Psoas muscle (tissue), 8 donors: ENCODE measurements around the gene C16orf78. TPM values are rescaled to one million over a fixed set of nuclear protein-coding genes. Genes with fewer than 3 reads are reported as not detected.

Source experiments
- ATAC-seq, 4 donors: fragments of 200-7000 bp; cut with Tn5 transposase; one replicate each; pipeline ENCODE4 v1.9.1; 2020; ENCODE audit warnings: moderate library complexity in 3 of 4, mild to moderate bottlenecking in 2 of 4
- DNase-seq, 2 donors: peaks; one replicate each; pipeline ENCODE4 v3.0.0-alpha.2; 2020
- H3K27ac ChIP-seq: fragments of 200-600 bp; one replicate; pipeline ENCODE4 v1.8.0; 2022
- H3K27me3 ChIP-seq, 3 donors: fragments of 200-600 bp in 1 of 3; one replicate each; pipeline versions ENCODE4 v1.6.1 to v1.8.0; 2013 to 2022; ENCODE audit warnings: low read length in 2 of 3, mild to moderate bottlenecking in 2 of 3, moderate library complexity in 1 of 3; ENCODE audit not compliant: insufficient read depth in 3 of 3
- H3K36me3 ChIP-seq, 2 donors: fragments of 200-600 bp in 1 of 2; one replicate each; pipeline versions ENCODE4 v1.6.1 to v1.8.0; 2013 to 2022; ENCODE audit warnings: low read depth in 1 of 2, mild to moderate bottlenecking in 1 of 2, moderate library complexity in 1 of 2; ENCODE audit not compliant: insufficient read depth in 1 of 2
- H3K4me1 ChIP-seq: fragments of 200-600 bp; one replicate; pipeline ENCODE4 v1.8.0; 2022
- H3K4me3 ChIP-seq: fragments of 200-600 bp; one replicate; pipeline ENCODE4 v1.8.0; 2022; ENCODE audit warnings: mild to moderate bottlenecking
- H3K9me3 ChIP-seq: fragments of 200-600 bp; one replicate; pipeline ENCODE4 v1.8.0; 2022
- CTCF ChIP-seq: fragments of 200-600 bp; IDR thresholded peaks from one replicate; pipeline ENCODE4 v1.8.0; 2022; ENCODE audit warnings: antibody characterized with exemption
- WGBS, 3 donors: extraction: QIAGEN DNeasy Blood & Tissue Kit; methylation state at CpG; one replicate each; pipeline versions ENCODE4 v1.1.6 to v1.1.7; 2013; 5-methylcytosine and 5-hydroxymethylcytosine counted together
- intact Hi-C, 2 donors: fragments of 100-400 bp; cut with DNase I; formaldehyde crosslinking; loops; one replicate each; pipeline versions ENCODE4 v1.11.0 to v1.14.2; 2022
- polyA plus RNA-seq, 3 donors: library from polyadenylated mRNA; stranded (reverse); fragments of 200-250 nt; gene quantifications; one replicate each; pipeline ENCODE4 v1.2.3, GENCODE V29; 2013
- total RNA-seq, 4 donors: library from RNA; stranded (reverse); fragmentation: NEBNext Ultra II Directional in 2 of 4; extraction: Animal tissue kit (Norgen Biotek cat#: 25700) in 2 of 4; gene quantifications; one replicate each; pipeline versions ENCODE4 v1.2.1 to v1.2.4, GENCODE V29; 2021 to 2023
- donor health status: healthy with polysubstance abuse.
- donor health status: DM: no; HTN: no; CAD: no; lungs with moderate emphysema.
- donor health status: Bipolar disorder and iron deficiency.
- donor health status: healthy.
- donor health status: DM: yes; HTN: yes; CAD: no.
- donor health status: DM: no; HTN: no; CAD: no.
- donor health status: DM: no; HTN: no; CAD: no.
- donor health status: DM: yes; HTN: yes; CAD: no.

C16orf78 gene
- total and polyA plus RNA-seq, 7 donors, result not detected

DNA sequence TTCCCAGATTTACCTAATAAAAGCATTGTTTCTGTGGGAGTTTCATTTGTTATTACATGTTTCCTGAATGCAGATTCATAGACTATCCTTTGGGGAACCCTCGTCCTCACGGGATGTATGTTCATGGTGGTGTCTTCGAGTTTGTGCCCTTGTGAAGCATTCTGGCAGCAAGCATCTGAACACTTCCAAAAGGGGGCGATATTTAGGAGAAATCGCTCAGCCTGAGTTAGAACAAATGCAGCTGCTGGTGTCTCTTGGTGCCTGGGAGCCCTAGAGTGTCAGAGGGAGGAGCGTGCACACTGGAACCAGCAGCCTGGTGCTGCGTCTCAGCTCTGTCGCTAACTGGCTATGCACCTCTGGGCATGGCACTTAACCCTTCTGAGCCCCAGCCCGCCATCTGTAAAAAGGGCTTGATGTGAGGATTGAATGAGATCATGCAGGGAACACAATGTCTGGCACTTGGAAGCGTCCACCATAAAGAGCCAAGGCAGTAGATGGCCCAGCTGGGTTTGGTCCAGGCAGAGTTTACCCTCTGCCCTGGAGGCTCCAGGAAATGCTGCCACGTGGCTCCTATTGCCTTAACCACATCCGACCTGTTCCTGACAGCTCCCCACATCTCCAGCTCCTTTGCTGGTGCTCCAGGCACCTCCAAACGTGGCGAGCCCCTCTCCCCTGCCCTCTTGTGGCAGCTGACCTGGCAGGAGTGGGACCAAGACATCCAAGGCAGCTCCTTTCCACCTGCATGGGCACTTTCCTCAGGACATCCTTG, 25.0 kb upstream of the C16orf78 start:
- no peak overlapping the region for H3K27ac ChIP-seq
- ATAC-seq, result no peak
- H3K4me3 ChIP-seq, result no peak overlapping the region
- intact Hi-C loops, result no loop called here
- H3K27me3 ChIP-seq, result peaks cover 0 to 23% (median 5%) of the 10 kb centered on the region in 3 donors
- H3K4me1 ChIP-seq, result no peaks in the 10 kb centered on the region
- no peak for DNase-seq
- no peaks in the 10 kb centered on the region for H3K9me3 ChIP-seq
- WGBS, 3 donors, result 27 to 38% (median 31%) methylated on average over 14 of the region's 14 CpGs
- H3K36me3 ChIP-seq, result no peaks in the 10 kb centered on the region
- TF ChIP-seq CTCF, result no peak

DNA sequence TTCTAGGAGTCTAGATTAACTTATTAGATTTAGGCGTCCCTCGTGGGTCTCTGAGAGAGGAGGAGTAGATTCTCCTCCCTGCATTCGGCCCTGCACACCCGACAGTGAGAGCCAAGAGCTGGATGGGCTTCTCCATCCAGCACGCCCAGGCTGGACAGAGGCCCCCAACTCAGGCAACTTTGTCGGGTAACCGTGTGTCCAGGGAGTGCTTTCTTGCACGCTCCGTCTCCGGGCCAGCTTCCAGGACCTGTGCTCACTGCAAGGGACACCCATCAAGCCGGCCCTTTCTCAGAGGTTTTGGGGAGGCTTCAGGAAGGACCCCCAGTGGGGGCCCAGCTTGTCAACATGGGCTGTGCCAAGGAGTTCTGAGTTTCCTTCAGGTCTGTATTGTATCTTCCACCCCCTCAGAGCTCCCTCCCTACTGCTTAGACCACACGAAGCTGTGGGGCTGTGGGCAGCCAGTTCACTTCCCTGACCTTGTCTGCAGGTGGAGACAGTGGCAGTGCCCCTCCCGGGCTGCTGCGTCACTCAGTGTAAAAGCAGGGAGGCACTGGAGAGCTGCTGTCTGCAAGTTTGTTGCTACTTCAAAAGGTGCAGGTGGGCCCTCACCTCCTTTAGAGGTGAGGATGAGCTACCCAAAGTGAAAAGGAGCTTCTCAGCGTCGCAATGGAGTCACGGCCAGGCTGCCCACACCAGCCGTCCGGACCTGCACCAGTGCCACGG, 24.0 kb upstream of the C16orf78 start:
- no peak for TF ChIP-seq CTCF
- Histone ChIP-seq H3K9me3 (no peaks in the 10 kb centered on the region), H3K27me3 (peaks cover 0 to 23% (median 5%) of the 10 kb centered on the region in 3 donors), H3K4me3 (no peak overlapping the region), H3K36me3 (no peaks in the 10 kb centered on the region), H3K4me1 (no peaks in the 10 kb centered on the region), H3K27ac (no peak overlapping the region)
- ATAC-seq (no peak), DNase-seq (no peak)
- intact Hi-C loops, result loop anchor here (1.0 to 5.0 kb wide), 2 partner anchors 662 kb away; no protein-coding TSS in a partner anchor
- WGBS, 3 donors, result 53 to 66% (median 60%) methylated on average over 20 of the region's 20 CpGs

DNA sequence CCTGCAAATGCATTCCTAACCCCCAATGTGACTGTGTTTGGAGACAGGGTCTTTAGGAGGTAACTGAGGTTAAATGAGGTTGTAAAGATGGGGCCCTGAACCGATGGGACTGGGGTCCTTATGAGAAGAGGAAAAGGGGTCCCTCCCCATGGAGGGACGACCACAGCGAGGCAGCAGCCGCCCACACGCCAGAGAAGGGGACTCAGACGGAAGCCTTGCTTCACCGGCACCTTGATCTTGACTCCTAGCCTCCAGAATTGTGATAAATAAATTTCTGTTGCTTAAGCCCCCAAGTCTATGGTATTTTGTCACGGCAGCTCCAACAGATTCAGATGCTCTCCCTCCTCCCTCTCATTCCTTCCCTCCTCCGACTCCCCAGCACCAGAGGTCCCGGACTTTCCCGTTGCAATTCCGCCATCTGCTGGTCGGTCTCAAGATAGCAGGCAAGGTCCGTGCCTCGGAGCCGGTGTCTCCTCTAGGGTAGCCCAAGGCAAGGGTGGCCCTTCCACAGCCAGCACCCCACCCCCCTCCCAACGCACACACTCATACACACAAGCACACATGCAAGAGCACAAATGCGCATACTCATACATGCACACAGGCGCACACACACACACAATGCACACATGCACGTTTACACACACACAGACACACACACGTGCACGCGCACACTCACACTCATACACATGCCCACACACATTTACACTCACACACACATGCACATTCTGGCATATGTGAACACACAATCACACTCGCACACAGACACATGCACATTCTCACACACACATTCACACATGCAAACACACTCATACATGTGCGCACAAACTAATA, 23.1 kb upstream of the C16orf78 start:
- no peak overlapping the region for H3K4me3 ChIP-seq
- 31 to 34% (median 32%) methylated on average over 25 of the region's 25 CpGs for WGBS, 3 donors
- ATAC-seq (peak; percentile 54 to 64 (median 59)), DNase-seq (peak; percentile 59 to 74)
- intact Hi-C loops, result loop anchor here (1.0 to 5.0 kb wide), 2 partner anchors 663 kb away; no protein-coding TSS in a partner anchor
- TF ChIP-seq CTCF, result peak; percentile 83
- peaks cover 0 to 26% (median 5%) of the 10 kb centered on the region in 3 donors for H3K27me3 ChIP-seq
- no peaks in the 10 kb centered on the region for H3K4me1 ChIP-seq
- no peak overlapping the region for H3K27ac ChIP-seq
- no peaks in the 10 kb centered on the region for H3K9me3 ChIP-seq
- no peaks in the 10 kb centered on the region for H3K36me3 ChIP-seq

GRCh38 chr16:49351096-49351487, 22.5 kb upstream of the C16orf78 start:
- Histone ChIP-seq H3K9me3 (no peaks in the 10 kb centered on the region), H3K27me3 (peaks cover 0 to 26% (median 5%) of the 10 kb centered on the region in 3 donors), H3K36me3 (no peaks in the 10 kb centered on the region), H3K4me3 (no peak overlapping the region), H3K4me1 (no peaks in the 10 kb centered on the region), H3K27ac (no peak overlapping the region)
- no peak for ATAC-seq
- DNase-seq, result no peak
- no peak for TF ChIP-seq CTCF
- 18 to 36% (median 23%) methylated on average over 7 of the region's 7 CpGs for WGBS, 3 donors
- intact Hi-C loops, result loop anchor here in 1 of 2 donors (5.0 kb wide), 1 partner anchor 664 kb away; no protein-coding TSS in a partner anchor
